ENCODE data around the gene PGA4.
"Not testable (repeated sequence)": the region's sequence is repeated elsewhere in the genome, so short reads cannot be mapped to it uniquely, and the experiment has no call there.

The PGA4 gene

GRCh38 chr11:61207636-61208310 lies 14.4 kb upstream of the PGA4 start:
- not testable (repeated sequence) for ATAC-seq

GRCh38 chr11:61210629-61211028 lies 11.5 kb upstream of the PGA4 start:
- ATAC-seq, result not testable (repeated sequence)

- not testable (repeated sequence) for ATAC-seq
Observed at GRCh38 chr11:61211327-61211952, 10.7 kb upstream of the PGA4 start.

- ATAC-seq, result not testable (repeated sequence)
Observed at GRCh38 chr11:61212202-61212601, 9.9 kb upstream of the PGA4 start.

GRCh38 chr11:61213711-61214324 lies 8.3 kb upstream of the PGA4 start:
- ATAC-seq, result not testable (repeated sequence)

- ATAC-seq, result not testable (repeated sequence)
Observed at GRCh38 chr11:61218306-61218705, 3.8 kb upstream of the PGA4 start.

- not testable (repeated sequence) for ATAC-seq
Observed at GRCh38 chr11:61219016-61219415, 3.1 kb upstream of the PGA4 start.

- not testable (repeated sequence) for ATAC-seq
Observed at GRCh38 chr11:61222692-61223091, 545 bp downstream of the PGA4 start.

- ATAC-seq, result not testable (repeated sequence)
Observed at GRCh38 chr11:61226457-61227137, 4.5 kb downstream of the PGA4 start.

GRCh38 chr11:61229458-61229857 lies 7.3 kb downstream of the PGA4 start:
- not testable (repeated sequence) for ATAC-seq

GRCh38 chr11:61231033-61231432 lies 8.9 kb downstream of the PGA4 start:
- not testable (repeated sequence) for ATAC-seq

- ATAC-seq, result not testable (repeated sequence)
Observed at GRCh38 chr11:61231585-61231984, 9.4 kb downstream of the PGA4 start.

- not testable (repeated sequence) for ATAC-seq
Observed at GRCh38 chr11:61232548-61233145, 10.5 kb downstream of the PGA4 start.

GRCh38 chr11:61237130-61237529 lies 15.0 kb downstream of the PGA4 start:
- not testable (repeated sequence) for ATAC-seq

GRCh38 chr11:61240288-61240687 lies 18.1 kb downstream of the PGA4 start:
- ATAC-seq, result not testable (repeated sequence)

- ATAC-seq, result not testable (repeated sequence)
Observed at GRCh38 chr11:61240875-61241274, 18.7 kb downstream of the PGA4 start, which contains the start of gene PGA5. Gene PGA5 (plus strand): TSS chr11:61241175. CDS start chr11:61241227, 52 bp downstream.

GRCh38 chr11:61241526-61241925 lies 19.4 kb downstream of the PGA4 start:
- ATAC-seq, result not testable (repeated sequence)

GRCh38 chr11:61245284-61245964 lies 23.3 kb downstream of the PGA4 start:
- ATAC-seq, result not testable (repeated sequence)

- ATAC-seq, result not testable (repeated sequence)
Observed at GRCh38 chr11:61248071-61248470, 25.9 kb downstream of the PGA4 start.

GRCh38 chr11:61249201-61249600 lies 27.1 kb downstream of the PGA4 start:
- ATAC-seq, result not testable (repeated sequence)

- not testable (repeated sequence) for ATAC-seq
Observed at GRCh38 chr11:61250796-61251765, 28.9 kb downstream of the PGA4 start.
